HEK293 (cell line): Measurements from ENCODE around the gene CTIF.

ENCODE experiments used
- CTCF ChIA-PET: fragments of 350-600 bp; formaldehyde crosslinking; extraction: SDS; loops from one replicate; lab custom pipeline; 2021; ENCODE audit warnings: antibody characterized with exemption; lab: Yijun Ruan, JAX
- POLR2A ChIA-PET: fragments of 300-600 bp; formaldehyde crosslinking; extraction: SDS; loops from one replicate; lab custom pipeline; 2020; ENCODE audit warnings: antibody characterized with exemption, inconsistent platforms; lab: Yijun Ruan, JAX
- H3K27ac ChIP-seq: fragments of 200-500 bp; sonication (Bioruptor generic); 2 replicates; pipeline ENCODE4 v1.5.1; 2014; ENCODE audit warnings: low read depth, low read length, control low read depth, inconsistent platforms; ENCODE audit errors: extremely low read depth
- H3K36me3 ChIP-seq, 2 experiments: fragments of 200-500 bp in 1 of 2; sonication (Bioruptor generic) in 1 of 2; 1 replicate in 1 of 2; 2 replicates in 1 of 2; pipeline ENCODE4 v1.5.1; 2014 to 2017; ENCODE audit warnings: inconsistent platforms in 2 of 2, low read length in 2 of 2; ENCODE audit not compliant: control insufficient read depth in 2 of 2, insufficient read depth in 1 of 2
- H3K4me1 ChIP-seq: fragments of 200-500 bp; sonication (Bioruptor generic); 2 replicates; pipeline ENCODE4 v1.5.1; 2014; ENCODE audit warnings: mild to moderate bottlenecking, low read length, inconsistent platforms; ENCODE audit not compliant: control insufficient read depth, insufficient read depth
- H3K4me3 ChIP-seq: 2 replicates; pipeline ENCODE4 v1.5.1; 2011; ENCODE audit warnings: low read depth, mild to moderate bottlenecking, control low read depth, low read length, moderate library complexity
- H3K9me3 ChIP-seq: fragments of 200-500 bp; sonication (Bioruptor generic); 2 replicates; pipeline ENCODE4 v1.5.1; 2014; ENCODE audit warnings: low read depth, low read length, inconsistent platforms; ENCODE audit not compliant: control insufficient read depth, insufficient read depth
- BCL6B ChIP-seq: fragments of 450-650 bp; formaldehyde crosslinking; IDR thresholded peaks from 2 replicates; pipeline ENCODE4 v1.5.1; 2017; ENCODE audit warnings: missing biosample characterization, missing genetic modification characterization
- MEIS1 ChIP-seq: sonication (generic); formaldehyde crosslinking; IDR thresholded peaks from 2 replicates; pipeline ENCODE4 v1.8.1; 2022; ENCODE audit warnings: missing genetic modification reagents, mild to moderate bottlenecking, borderline replicate concordance
- PATZ1 ChIP-seq: fragments of 450-650 bp; formaldehyde crosslinking; IDR thresholded peaks from 2 replicates; pipeline ENCODE4 v1.5.1; 2016; ENCODE audit warnings: missing biosample characterization, missing genetic modification characterization
- SP3 ChIP-seq: fragments of 450-650 bp; formaldehyde crosslinking; IDR thresholded peaks from 2 replicates; pipeline ENCODE4 v1.5.1; 2016; ENCODE audit warnings: missing biosample characterization, missing genetic modification characterization
- SP7 ChIP-seq: fragments of 450-650 bp; formaldehyde crosslinking; IDR thresholded peaks from 2 replicates; pipeline ENCODE4 v1.5.1; 2016; ENCODE audit warnings: missing biosample characterization, missing genetic modification characterization
- TSHZ1 ChIP-seq: fragments of 450-650 bp; formaldehyde crosslinking; IDR thresholded peaks from 2 replicates; pipeline ENCODE4 v1.5.1; 2016; ENCODE audit warnings: missing biosample characterization, missing genetic modification characterization, borderline replicate concordance
- ZBTB21 ChIP-seq: fragments of 450-650 bp; formaldehyde crosslinking; IDR thresholded peaks from 2 replicates; pipeline ENCODE4 v1.5.1; 2017; ENCODE audit warnings: missing biosample characterization, missing genetic modification characterization
- ZNF518A ChIP-seq: fragments of 450-650 bp; formaldehyde crosslinking; conservative IDR thresholded peaks from 2 replicates; pipeline ENCODE4 v1.5.1; 2016; ENCODE audit warnings: low read depth, missing biosample characterization, missing genetic modification characterization
- ZNF596 ChIP-seq: fragments of 450-650 bp; IDR thresholded peaks from 2 replicates; pipeline ENCODE4 v1.5.0; 2018; ENCODE audit warnings: missing biosample characterization, mild to moderate bottlenecking, missing genetic modification characterization, moderate library complexity
- ZNF621 ChIP-seq: fragments of 450-650 bp; formaldehyde crosslinking; IDR thresholded peaks from 2 replicates; pipeline ENCODE4 v1.5.1; 2017; ENCODE audit warnings: missing biosample characterization, missing genetic modification characterization
- ZNF624 ChIP-seq: fragments of 450-650 bp; formaldehyde crosslinking; IDR thresholded peaks from 2 replicates; pipeline ENCODE4 v1.5.1; 2017; ENCODE audit warnings: missing biosample characterization, missing genetic modification characterization
- ZNF629 ChIP-seq: fragments of 450-650 bp; formaldehyde crosslinking; IDR thresholded peaks from 2 replicates; pipeline ENCODE4 v1.5.1; 2017; ENCODE audit warnings: missing biosample characterization, missing genetic modification characterization
- ZNF677 ChIP-seq: fragments of 450-650 bp; IDR thresholded peaks from 2 replicates; pipeline ENCODE4 v1.5.0; 2018; ENCODE audit warnings: missing biosample characterization, mild to moderate bottlenecking, missing genetic modification characterization, moderate library complexity

The CTIF gene

GRCh38 chr18:48795696-48796095 is 256.9 kb downstream of the CTIF start:
- Histone ChIP-seq H3K9me3 (no peaks in the 10 kb centered on the region), H3K27ac (no peak overlapping the region), H3K36me3 (no peaks in the 10 kb centered on the region; a peak in 1 of 3 replicates), H3K4me3 (no peak overlapping the region), H3K4me1 (0 out of 2 replicates have a peak, but pooled peaks cover 3% of the 10 kb centered on the region)
- TF ChIP-seq ZNF518A = no peak
- TF ChIP-seq MEIS1 = no peak
- no peak for TF ChIP-seq ZNF621
- TF ChIP-seq ZNF596 (tag by site-specific recombination) = no peak
- TF ChIP-seq ZNF624 (tag by site-specific recombination) = no peak
- TF ChIP-seq BCL6B = no peak
- no peak for TF ChIP-seq SP7 (tag by site-specific recombination)
- no peak for TF ChIP-seq ZNF677 (tag by site-specific recombination)
- no peak for TF ChIP-seq SP3 (tag by site-specific recombination)
- no peak for TF ChIP-seq PATZ1 (tag by site-specific recombination)
- TF ChIP-seq ZBTB21 = no peak
- TF ChIP-seq TSHZ1 (tag by site-specific recombination) = no peak
- TF ChIP-seq ZNF629 (tag by site-specific recombination) = no peak
- ChIA-PET CTCF (interaction anchor here (0.6 to 1.1 kb wide), 3 partner anchors 12 to 442 kb away, joined by 3 read pairs; no protein-coding TSS in a partner anchor), POLR2A (no interaction called here)
